ENCODE measurements around the gene ACKR2.

GRCh38 chr3:42769477-42770131, 39.6 kb upstream of the ACKR2 start:
- TF ChIP-seq CTCF (optimal IDR thresholded peaks at IDR 0.05 in 1 of 3, IDR thresholded peaks at IDR 0.05 in 1 of 3, conservative IDR thresholded peaks at IDR 0.05 in 1 of 3; ENCODE audit: extremely low read depth in 1 of 3, insufficient read depth in 2 of 3, low read length in 3 of 3): no peak
- no peak for TF ChIP-seq EZH2 (IDR thresholded peaks at IDR 0.05; ENCODE audit: low read length)

All from keratinocyte (primary cell).